ENCODE data around the gene CNGA3.
A peak's percentile ranks its signal among the peaks of the same experiment; 100 is the strongest.
"Not testable (repeated sequence)": the region's sequence is repeated elsewhere in the genome, so short reads cannot be mapped to it uniquely, and the experiment has no call there.

CNGA3 gene

DNA sequence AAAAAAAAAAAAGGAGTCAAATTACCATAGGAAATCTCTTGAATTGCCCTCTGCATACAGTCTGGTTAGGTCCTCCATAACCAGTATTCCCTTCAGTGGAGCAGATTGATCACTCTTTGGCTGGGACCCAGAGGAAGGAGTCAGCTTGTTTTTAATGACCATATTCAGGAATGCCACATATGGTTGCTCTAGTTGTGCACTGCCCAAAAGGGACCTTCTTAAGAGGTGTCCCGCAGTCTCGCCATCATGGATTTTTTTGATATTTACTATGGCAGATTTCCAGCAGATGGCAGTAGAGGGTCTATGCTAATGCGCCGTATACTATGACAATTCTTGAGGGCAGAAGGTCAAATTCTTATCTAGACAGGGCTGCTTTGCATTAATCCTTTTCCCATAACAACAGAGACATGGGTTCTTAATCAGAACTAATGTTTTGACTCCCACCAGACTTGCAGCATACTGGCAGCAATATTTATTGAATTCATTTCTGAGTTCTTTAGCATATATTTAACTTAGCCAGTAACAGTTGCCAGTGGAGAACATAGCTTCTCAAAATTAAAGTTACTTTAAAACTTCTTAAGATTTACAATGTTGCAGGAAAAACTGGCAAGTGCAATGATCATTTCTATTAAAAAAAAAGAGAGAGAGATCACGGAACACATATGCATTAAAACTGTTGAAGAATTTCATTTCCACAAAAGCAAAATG is 66.6 kb downstream of the CNGA3 start:
- TF ChIP-seq, protein P1, sequence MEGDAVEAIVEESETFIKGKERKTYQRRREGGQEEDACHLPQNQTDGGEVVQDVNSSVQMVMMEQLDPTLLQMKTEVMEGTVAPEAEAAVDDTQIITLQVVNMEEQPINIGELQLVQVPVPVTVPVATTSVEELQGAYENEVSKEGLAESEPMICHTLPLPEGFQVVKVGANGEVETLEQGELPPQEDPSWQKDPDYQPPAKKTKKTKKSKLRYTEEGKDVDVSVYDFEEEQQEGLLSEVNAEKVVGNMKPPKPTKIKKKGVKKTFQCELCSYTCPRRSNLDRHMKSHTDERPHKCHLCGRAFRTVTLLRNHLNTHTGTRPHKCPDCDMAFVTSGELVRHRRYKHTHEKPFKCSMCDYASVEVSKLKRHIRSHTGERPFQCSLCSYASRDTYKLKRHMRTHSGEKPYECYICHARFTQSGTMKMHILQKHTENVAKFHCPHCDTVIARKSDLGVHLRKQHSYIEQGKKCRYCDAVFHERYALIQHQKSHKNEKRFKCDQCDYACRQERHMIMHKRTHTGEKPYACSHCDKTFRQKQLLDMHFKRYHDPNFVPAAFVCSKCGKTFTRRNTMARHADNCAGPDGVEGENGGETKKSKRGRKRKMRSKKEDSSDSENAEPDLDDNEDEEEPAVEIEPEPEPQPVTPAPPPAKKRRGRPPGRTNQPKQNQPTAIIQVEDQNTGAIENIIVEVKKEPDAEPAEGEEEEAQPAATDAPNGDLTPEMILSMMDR (IDR thresholded peaks at IDR 0.05; ENCODE audit: insufficient read depth, low read length), result peak; percentile 60
- TF ChIP-seq REST (IDR thresholded peaks at IDR 0.05; ENCODE audit: insufficient replicate concordance, low read depth), result no peak

DNA sequence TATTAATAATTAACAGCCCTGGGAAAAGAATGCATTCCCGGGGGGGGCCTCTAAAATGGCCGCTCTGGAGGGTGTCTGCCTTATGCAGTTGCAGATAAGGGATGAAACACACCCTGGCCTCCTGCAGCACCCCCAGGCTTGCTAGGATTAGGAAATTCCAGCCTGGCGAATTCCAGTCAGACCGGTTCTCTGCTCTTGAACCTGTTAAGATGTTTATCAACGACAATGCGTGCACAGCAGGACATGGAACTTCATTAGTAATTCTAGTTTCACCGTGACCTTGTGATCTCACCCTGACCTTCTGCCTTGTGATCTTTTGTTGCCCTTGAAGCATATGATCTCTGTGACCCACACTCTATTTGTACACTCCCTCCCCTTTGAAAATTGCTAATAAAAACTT is 68.0 kb downstream of the CNGA3 start:
- not testable (repeated sequence) for H3K27ac ChIP-seq (replicated peaks); H3K27me3 ChIP-seq (ENCODE audit: insufficient read depth, poor library complexity, severe bottlenecking); H3K4me3 ChIP-seq (replicated peaks; ENCODE audit: insufficient read depth, low read length); DNase-seq (ENCODE audit: low read depth in 1 of 2, low spot score in 1 of 2)

More for the DNA sequence above, 66.6 kb downstream of the CNGA3 start:
- Histone ChIP-seq H3K27ac (replicated peaks) (no peak overlapping the region), H3K27me3 (ENCODE audit: insufficient read depth, poor library complexity, severe bottlenecking) (no peaks in the 10 kb centered on the region), H3K4me3 (replicated peaks; ENCODE audit: insufficient read depth, low read length) (no peak overlapping the region)
- peak; percentile 29 to 68 for DNase-seq (ENCODE audit: low read depth in 1 of 2, low spot score in 1 of 2)

GRCh38 chr2:98415719-98416248 is 69.5 kb downstream of the CNGA3 start:
- not testable (repeated sequence) for H3K4me3 ChIP-seq (replicated peaks; ENCODE audit: insufficient read depth, low read length); H3K27ac ChIP-seq (replicated peaks); DNase-seq (ENCODE audit: low read depth in 1 of 2, low spot score in 1 of 2); H3K27me3 ChIP-seq (ENCODE audit: insufficient read depth, poor library complexity, severe bottlenecking)

- DNase-seq (ENCODE audit: low read depth in 1 of 2, low spot score in 1 of 2), result no peak
- no peak overlapping the region for H3K4me3 ChIP-seq (replicated peaks; ENCODE audit: insufficient read depth, low read length)
- no peaks in the 10 kb centered on the region for H3K27me3 ChIP-seq (ENCODE audit: insufficient read depth, poor library complexity, severe bottlenecking)
- no peak overlapping the region for H3K27ac ChIP-seq (replicated peaks)
- TF ChIP-seq, protein P1 (IDR thresholded peaks at IDR 0.05; ENCODE audit: insufficient read depth, low read length), result no peak
- TF ChIP-seq GABPA (IDR thresholded peaks at IDR 0.05; ENCODE audit: low read depth) (no peak), SPI1 (IDR thresholded peaks at IDR 0.05; ENCODE audit: borderline replicate concordance, low read depth) (no peak), REST (IDR thresholded peaks at IDR 0.05; ENCODE audit: insufficient replicate concordance, low read depth) (no peak), POLR2AphosphoS5 (IDR thresholded peaks at IDR 0.05; ENCODE audit: low read depth) (no peak)
Measured at GRCh38 chr2:98416383-98417159, 70.3 kb downstream of the CNGA3 start.

Data from HL-60 (cell line).